ENCODE measurements around the gene FOXJ2. TPM values are rescaled to one million over a fixed set of nuclear protein-coding genes. Genes with fewer than 3 reads are reported as not detected.

The FOXJ2 gene
- total RNA-seq (2022; extraction: Qiagen RNA extraction) = 6.5 to 10.6 TPM (median 8.9 TPM) in 5 replicates

DNA sequence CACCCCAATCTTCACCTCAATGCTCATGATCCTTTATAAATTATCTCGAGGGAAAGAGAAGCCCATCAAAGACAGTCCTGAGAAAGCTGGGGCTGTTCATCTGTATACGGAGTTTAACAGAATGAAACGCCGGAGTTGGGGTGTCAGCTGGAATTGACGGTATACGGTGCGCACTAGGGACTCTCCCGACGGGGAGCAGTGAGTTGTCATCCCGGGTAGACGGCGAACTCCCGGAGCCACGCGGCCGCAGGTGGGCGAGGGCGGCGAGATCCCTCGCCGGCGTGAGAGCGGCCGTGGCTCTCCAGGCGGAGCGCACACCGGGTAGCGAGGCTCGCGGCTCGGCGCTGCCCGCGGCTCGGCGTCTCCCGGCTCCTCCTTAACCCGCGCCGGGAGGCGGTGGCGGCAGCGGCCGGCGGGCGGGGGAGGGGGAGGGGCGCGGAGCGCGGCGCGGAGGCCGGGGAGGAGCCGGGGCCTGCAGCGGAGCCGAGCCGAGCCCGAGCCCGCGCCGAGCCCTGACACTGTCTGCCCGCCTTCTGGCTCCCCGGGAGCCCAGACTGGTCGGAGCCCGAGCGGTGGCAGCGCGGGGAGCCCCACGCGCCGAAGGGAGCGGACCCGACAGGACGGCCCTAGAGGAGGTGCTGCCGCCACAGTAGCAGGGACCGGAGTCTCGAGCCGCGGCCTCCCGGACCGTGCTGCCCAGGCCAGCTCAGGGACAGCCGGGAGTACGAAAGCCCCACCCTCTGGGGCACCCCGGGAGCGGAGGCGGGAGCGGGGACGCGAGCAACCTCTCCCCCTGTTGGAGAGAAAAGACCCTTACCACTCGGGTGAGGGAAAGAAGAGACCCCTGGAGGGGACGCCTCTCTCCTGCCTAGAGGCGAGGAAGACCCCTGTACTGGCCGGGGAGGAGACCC is at the start of gene FOXJ2:
TSS of gene FOXJ2 (plus strand) at position 475 of the 911 bp plus-strand sequence. CDS start 7,117 bp downstream, outside the sequence.

DNA sequence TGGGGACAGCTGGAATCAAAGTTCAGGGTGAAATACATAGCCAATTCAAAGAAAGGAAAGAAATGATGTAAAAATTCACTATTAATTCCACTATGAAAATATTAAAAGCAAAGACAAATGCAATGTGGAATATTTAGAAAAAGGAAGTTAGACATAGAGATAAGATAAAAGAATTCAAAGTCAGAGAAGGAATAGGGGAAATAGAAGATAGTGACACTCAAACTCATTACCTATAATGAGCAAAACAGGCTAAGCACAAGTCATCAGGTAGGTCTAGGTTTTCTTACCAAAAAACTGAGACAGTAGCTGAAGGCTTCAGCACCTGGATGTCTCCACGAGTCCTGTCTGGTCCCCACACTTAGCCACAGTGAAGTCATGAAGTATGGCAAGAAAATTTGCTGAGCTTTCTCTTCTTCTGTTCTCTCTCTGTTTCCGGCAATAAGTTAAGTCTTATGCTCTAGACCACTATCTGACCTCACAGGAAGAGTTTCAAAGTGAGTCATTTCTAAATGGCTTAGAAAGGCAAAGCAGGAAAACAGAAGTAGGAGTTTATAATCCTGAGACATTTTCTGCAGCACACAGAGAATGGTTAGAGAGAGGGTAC is 33.6 kb downstream of the FOXJ2 start, which contains the start of gene C3AR1:
TSS of gene C3AR1 (minus strand) at position 369 of the 604 bp plus-strand sequence. CDS start 6,174 bp downstream, outside the sequence.

Other genes starting within 250 kb of the FOXJ2 start
- gene NANOG, start 243.3 kb upstream of the FOXJ2 start, total RNA-seq (2022; extraction: Qiagen RNA extraction) = not detected in 5 replicates
- gene SLC2A14, start 159.8 kb upstream of the FOXJ2 start, total RNA-seq (2022; extraction: Qiagen RNA extraction) = 0.35 to 0.63 TPM (median 0.39 TPM) in 5 replicates
- gene SLC2A3, start 96.5 kb upstream of the FOXJ2 start, total RNA-seq (2022; extraction: Qiagen RNA extraction) = 4.3 to 7.1 TPM (median 5.3 TPM) in 5 replicates
- not detected in 5 replicates for gene C3AR1, start 33.6 kb downstream of the FOXJ2 start, total RNA-seq (2022; extraction: Qiagen RNA extraction)
- 13.2 to 22.9 TPM (median 15.2 TPM) in 5 replicates for gene NECAP1, start 49.6 kb downstream of the FOXJ2 start, total RNA-seq (2022; extraction: Qiagen RNA extraction)
- gene CLEC4A, start 90.9 kb downstream of the FOXJ2 start, total RNA-seq (2022; extraction: Qiagen RNA extraction) = 0.21 TPM in 1 of 5 replicates, not detected in the others
- not detected in 5 replicates for gene ZNF705A, start 124.3 kb downstream of the FOXJ2 start, total RNA-seq (2022; extraction: Qiagen RNA extraction)
- gene FAM90A1, start 194.9 kb downstream of the FOXJ2 start, total RNA-seq (2022; extraction: Qiagen RNA extraction) = 0.09 to 0.31 TPM (median 0.18 TPM) in 5 replicates

Data from A549 treated with Hydrocortisone at 1 μM for 4 hours (cell line).